Gastrocnemius medialis (tissue), 4 donors: Measurements from ENCODE around the gene NEK10.

ENCODE experiments used
- CTCF ChIP-seq, 5 experiments: fragments of 450-650 bp in 3 of 5; fragments of 200-600 bp in 2 of 5; sonication (generic) in 2 of 5; IDR thresholded peaks in 4 of 5; conservative IDR thresholded peaks in 1 of 5; 1 replicate in 4 of 5; 2 replicates in 1 of 5; pipeline ENCODE4 v1.5.1; 2016 to 2019; ENCODE audit warnings: antibody characterized with exemption in 5 of 5, mild to moderate bottlenecking in 3 of 5, moderate library complexity in 3 of 5
- POLR2A ChIP-seq, 2 donors: fragments of 450-650 bp; IDR thresholded peaks; one replicate each; pipeline ENCODE4 v1.6.1; 2017; ENCODE audit warnings: antibody characterized with exemption in 2 of 2, mild to moderate bottlenecking in 2 of 2, moderate library complexity in 2 of 2

- no peak for TF ChIP-seq CTCF (IDR thresholded peaks at IDR 0.05 in 4 of 5, conservative IDR thresholded peaks at IDR 0.05 in 1 of 5)
- no peak for TF ChIP-seq POLR2A (IDR thresholded peaks at IDR 0.05)
These were observed 202.3 kb downstream of the NEK10 start for GRCh38 chr3:27166888-27167287.
